HG02885 (cell line): ENCODE data around the gene CCDC167.

Experiments used
- ATAC-seq: cut with Tn5 transposase; IDR thresholded peaks from one replicate; pipeline ENCODE4 v1.9.1; 2021; ENCODE audit warnings: mild to moderate bottlenecking; ENCODE audit not compliant: unreplicated experiment, poor library complexity

CCDC167 gene

DNA sequence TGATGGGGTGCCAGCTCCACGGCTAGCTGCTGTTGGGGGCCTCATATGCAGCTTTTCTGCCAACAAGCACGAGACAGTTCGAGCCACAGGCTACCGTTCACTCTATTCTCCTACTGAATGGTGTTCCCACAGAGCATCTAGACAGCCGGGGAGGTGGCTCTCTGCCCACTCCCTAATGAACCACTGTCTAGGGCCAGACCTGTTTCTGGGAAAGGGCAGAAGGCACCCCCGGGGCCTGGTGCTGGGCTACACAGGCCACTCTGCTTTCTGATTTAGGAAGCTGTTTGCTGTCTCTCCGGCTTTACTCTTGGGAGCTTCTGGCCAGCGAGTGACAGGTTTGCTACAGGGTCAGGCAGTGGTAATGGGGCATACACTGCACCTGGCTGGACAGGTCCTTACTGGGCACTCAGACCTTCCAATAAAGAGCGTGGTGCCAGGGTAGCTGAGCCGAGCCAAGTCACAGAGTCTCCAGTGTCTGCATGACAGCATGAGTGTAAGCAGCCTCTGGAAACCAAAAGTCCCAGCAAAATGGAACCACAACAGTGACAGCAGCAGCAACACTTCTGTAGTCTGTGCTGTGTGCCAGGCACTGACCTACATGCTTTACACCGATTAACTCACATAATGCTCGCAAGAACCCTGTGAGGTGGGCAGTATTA, 8.4 kb downstream of the CCDC167 start:
- ATAC-seq: no peak

DNA sequence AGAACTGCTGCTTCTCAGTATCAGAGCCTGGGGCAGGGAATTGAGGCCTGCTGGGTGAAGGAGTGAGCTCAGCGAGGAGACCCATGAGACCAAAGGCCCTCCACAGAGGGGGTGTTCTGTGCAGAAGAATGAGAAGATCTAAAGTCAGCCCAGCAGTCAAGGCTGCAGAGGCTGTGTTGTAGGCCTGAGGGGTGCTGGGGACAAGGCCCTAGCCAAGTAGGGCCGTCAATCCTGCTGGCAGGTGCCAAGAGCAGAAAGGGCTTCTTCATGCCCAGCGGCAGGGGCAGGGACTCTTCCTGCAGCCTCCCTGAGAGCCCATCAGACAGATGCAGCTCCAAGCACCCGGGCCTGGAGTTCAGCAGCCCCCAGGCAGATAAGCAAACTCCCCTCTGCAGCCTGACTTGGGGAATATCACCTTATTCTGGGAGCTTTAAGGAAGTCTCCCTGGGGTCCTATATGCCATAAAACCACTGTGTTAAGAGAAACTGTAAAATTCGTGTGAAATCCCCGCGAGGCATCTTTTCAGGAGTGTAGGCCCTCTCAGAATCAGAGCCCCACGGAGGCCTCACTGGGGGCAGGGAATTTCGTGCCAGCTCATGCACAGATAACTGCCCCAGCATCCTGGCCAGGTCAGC, 9.0 kb downstream of the CCDC167 start:
- ATAC-seq: no peak

DNA sequence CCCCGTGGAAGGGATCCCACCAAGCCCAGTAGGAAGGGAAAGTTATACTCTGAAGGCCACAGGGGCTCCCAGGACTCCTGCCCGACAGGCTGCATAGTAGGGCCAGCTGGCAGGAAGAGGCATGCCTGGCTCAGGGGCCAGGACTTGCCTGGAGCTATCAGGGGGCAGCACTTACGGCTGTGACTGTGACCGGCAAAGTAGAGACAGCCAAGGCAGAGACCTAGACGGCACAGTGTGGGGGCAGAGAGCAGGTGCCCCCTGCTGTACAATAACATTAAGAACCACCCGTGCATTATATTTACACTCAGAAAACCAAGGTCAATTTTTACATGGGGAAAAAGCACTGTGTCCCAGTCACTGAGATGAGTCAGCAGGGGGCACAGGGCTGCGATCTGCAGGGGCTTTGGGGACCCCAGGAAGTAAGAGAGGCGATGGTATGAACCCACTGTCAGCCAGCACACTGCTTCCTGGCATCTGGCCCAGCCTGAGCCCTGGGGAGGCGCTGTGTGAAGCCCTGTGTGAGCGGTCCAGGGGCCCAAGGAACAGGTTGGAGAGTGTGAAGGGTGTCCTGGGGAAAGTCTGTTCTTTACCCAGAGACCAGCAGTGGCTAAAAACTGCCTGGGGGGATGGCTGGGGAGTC, 9.9 kb downstream of the CCDC167 start:
- ATAC-seq: no peak

DNA sequence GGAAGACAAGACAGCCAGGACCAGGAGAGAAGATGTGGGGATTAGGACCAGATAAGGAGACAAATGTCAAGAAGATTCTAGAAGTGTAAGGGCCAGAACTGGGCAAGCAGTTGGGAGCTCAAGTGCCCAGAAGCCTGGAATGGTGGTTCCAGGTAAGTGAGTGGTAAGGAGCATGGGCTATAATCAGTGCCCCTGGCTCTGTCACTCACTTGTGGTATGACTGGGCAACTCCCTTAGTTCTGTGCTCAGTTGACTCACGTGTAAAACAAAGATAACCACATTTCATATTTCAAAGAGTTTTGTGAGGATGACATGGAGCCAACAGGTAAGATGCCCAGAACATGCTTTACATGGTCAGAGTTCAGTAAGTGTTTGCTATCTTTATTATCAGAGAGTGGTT, 11.2 kb downstream of the CCDC167 start:
- ATAC-seq: no peak

DNA sequence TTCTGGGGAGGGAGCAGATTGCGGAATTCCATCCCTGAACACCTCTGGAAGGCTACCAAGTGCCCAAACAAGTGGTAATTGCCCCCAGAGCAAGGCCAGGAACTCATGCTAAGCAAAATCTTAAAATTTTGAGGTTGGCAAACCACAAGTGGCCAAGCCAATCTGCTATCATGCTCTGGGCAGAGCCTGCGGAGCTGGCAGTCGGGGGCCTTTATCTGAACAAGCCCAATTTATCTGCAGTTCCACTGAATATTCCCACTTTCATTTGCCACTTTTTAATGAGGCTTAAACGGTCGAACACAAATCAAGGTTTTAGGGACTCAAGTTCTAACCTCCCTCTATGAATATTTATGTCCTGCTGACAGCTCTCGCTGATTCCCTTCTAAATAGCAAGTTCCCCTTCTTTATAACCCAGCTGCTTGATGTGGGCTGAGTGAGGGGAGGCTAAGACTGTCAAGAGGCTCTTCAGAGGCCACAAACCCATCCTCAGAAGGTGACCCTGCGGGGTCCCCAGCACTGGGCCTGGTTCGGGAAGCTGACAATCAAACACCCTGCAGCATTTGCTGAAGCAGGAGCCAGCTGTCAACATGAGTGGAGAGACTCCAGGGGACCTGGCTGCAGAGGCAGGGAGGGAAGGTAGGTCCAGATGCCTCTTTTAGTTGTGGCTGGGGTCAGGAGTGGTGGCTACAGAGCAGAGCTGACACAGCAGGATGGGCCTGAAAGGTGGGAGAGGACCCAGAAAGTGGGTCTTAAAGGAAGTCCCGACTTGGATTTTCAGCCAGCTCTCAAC, 11.9 kb downstream of the CCDC167 start:
- ATAC-seq: no peak

DNA sequence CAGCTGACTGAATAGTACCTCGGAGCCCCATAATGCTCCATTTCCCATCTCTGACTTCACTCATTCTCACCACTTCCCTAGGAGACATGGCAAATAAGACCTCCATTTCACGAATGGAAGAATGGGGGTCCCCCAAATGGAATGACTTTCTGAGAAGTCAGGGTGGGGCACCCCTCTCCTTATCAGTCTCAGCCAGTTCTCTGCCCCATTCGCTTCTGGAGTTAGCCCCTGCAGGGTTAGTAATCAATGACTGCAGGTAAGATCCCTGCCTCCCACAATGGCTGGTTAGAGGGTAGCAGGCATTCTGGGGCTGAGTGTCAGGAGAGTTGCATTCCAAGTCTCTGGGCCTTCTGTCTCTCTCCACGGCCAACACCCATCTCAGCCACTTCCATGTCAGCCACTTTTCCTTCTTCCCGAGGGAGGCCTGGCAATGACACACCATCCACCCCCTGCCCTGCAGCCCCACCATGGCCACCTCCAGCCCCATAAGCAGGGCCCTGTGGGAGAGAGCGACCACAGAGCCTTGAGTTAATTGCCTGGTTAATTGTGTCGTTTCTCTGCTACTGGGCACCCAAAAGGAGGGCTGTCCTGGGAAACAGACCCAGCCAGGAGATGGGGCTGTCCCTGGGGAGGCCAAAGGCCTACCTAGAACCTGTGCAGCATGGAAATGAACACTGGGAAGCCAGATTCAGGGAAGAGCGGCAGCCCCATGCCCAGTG, 13.4 kb downstream of the CCDC167 start:
- ATAC-seq: no peak

DNA sequence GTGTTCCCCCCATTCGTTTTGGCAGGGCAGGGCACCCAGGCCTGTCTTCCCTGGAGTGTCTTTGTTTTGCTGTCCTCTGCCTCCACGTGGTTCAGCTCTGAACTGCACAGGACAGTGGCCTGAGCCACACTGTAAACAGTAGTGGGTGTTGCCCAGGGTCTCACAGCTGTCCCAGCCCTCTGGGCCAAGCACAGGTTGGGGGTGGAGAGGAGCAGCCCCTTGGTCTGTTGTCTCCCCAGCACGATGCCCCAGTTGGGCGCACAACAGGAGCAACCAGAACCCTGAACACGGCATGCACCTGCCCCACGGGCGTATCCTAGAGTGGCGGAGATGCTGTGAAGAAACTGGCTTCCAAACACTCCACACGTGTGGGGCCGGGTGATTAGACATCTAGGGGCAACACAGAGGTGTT, 14.4 kb downstream of the CCDC167 start:
- no peak for ATAC-seq

DNA sequence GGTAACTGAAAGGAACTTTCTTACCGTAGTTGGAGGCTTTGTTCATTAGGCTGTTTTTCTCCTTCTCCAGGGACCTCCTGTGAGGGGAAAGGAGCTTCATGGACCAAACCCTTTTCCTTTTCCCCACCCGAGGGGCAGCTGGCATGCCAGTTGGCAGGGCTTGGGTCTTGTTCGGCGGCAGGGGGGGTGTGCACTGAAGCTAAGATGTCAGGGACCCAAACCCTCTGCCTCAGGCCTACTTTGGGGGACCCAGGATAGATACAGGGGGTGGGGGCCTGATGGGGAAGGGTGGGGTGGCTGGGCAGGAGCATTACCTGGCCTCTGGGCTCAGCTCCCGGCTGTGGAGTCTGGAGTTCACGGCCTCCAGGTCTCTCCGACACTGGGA, 14.9 kb downstream of the CCDC167 start:
- no peak for ATAC-seq

DNA sequence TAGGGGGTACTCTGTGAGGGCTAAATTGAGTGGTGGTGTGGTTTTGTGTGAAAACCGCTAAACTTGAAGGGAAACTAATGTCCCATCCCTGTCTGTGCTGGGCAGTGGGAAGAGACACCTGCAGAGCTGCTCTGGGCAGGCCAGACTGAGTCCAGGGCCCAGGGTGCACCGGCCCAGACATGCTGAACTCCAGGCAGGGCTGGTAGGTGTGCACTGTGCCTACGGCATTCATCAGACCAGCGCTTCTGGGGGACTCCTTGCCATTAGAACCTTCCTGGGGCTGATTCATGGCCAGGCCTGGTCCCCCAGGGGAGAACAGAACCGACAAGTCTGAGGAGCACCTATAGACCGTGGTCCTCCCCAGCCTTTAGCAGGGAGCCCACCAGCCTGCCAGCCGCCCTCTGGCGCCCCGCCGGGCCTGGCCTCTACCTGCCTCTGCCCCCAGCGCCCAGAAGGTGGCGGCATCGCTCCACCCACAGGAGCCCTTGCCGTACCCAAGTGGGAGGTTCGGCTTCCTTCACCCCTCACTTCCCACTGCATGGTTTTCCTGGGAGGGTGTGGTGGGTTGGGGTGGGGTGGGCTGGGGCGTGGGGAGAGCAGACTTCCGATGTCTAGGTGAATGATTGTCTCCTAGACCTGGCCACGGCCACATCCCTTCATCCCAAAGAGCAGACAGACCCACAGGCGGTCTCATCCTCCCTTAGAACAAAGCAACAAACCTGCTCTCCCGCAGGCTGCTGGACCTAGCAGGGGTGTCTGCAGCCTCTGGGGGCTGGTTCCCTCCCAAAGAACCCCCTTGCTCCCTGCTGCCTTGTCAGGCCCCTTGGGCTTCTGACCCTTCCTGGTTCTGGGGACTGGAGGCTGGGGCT, 15.5 kb downstream of the CCDC167 start:
- no peak for ATAC-seq

DNA sequence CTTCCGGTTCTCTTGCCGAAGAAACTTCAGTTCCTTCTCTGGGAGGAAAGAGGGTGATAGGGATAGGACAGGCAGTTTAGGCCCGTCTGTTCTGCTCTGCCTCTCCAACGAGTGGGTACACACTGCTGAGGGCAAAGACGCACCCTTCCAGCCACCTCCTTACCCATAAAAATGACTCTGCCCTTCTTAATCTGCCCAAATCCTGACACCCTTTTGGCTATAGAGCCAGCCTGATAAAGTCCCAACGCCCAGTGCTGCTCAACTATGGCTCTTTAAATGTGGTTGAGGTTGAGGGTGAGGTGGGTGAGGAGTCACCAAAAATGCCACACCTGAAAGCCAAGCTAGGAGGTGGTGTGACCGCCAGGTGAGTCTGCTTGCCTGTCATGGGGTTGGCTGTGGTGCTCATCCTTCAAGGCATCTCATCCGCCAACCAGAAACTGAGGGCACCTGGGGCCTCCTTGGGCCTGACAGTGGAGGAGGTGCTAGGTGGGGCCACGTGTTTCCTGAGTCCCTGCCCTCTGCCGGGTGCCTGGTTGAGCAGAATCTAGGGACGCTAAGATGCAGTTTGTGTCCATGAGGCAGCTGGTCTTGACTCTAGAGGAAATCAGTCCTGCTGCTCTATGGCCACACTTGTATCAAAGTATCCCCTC, 16.3 kb downstream of the CCDC167 start:
- ATAC-seq: no peak

DNA sequence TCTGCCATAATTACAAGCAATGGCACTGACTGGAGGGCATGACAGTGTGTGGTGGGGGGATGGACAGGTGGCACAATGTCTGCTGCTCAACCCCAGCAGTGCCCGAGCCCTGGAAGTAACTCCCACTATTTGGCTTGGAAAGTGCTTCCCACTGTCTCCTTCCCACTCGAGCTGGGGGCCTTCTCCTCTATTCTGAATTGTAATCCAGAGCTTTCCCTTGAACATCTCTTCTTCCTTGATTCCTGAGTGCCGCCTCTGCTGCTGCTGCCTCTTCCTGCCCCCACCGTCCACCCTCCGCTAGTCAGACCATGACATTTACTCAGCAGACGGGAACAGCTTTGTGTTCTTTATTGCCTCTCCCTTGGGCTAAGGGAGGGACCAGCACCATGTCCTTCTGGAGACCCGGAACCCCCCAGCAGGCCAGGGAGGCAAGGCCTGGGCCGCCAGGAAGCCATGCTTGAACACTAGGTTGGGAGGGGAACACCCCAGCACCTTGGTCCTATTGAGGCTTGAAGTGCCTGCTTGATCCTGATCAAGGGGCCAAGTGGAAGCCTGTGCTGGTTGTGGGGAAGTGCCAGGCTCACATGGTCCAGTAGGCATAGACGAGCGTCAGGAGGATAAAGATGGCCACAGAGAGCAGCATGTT, 17.0 kb downstream of the CCDC167 start:
- no peak for ATAC-seq

DNA sequence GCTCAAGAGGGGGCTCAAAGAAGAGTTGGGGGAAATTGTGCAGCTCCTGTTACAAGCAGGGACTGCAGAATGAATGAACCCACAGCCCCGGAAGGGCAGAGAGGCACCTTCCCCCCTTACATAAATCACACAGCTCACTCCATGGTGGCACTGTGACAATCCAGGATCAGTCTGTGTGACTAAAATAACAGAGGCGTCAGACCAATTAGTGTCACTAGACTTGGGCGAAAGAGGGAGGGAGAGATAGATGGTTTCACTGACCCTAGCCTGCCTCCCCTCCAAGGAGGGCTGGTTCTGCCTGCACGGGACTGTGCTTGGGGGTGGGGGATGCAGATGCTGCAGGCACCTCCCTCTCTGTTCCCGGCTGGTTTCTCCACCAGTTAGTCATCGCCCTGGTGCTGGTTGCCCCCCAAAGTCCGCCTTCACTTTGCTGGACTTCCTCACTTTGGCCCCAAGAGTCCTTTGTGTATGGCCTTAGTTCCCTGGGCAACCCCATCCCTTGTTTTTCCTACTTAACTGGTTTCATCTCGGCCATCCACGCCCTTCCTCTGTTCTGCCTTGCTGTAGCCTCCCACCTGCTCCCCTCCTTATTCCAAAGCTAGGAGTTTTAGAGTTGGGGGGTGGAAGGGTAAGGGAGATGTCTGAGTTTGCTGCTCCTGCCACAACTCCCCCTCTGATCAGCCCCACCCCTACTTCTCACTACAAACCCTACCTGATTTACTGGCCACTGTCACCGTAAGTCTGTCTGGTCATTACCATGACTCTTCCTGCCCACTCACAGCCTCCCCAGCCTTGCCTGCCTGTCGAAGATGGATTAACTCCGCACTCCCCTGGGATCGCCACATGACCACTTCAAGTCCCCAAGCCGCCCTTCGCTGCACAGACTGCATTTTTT, 17.7 kb downstream of the CCDC167 start:
- no peak for ATAC-seq

DNA sequence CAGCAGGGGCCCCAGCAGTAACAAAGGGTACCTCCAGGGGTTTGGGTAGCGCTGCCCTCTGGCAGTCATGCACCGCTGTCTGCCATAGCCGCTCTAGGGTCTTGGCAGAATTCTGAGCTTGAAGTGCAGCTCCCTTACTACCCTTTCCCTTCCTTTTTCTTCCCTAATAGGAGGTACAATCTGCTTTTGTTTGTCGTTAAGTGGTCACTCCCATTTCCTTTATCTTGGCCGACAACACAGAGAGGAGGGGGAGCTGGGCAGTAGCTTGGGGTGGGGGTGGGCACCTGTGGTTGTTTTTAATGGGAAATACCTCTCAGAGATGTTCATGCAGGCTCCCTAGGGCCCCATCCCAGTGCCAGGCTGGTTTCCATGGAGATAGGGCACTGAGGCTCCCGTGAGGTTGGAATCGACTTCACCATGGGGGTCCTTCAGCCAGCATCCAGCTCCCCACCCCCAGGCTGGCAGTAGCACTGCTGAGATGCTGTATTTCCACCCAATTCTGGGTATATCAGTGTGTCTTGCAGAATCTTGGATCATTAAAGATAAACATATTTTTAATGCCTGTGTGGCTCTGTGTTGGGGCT, 18.6 kb downstream of the CCDC167 start:
- no peak for ATAC-seq

DNA sequence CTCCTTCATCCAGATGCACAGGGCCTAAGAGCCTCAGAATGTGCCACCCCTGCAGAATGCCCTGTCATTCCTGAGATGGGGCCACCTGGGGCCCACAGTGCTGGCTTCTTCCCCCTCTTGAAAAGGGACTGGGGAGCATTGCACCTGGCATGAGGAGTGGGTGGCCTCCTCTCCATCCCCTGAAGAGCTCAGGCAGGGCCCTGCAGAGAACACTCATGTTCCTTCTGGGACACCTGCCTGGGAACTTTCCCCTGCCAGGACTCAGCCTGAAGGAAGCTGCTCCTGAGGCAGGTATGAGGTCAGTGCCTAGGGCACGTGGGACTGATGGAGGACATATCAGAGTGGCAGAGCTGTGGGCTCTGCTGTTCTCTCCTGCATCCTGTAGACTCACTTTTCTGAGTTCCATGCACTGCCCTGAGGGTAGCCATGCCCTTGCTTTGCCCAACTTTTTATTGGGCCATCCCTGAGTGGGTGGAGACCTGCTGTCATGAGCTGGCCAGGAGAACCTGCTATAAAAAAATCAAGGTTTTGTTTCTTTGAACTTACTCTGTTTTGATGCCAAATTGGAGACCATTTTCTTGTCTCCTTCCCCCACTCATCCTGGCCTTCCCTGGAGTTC, 19.5 kb downstream of the CCDC167 start:
- no peak for ATAC-seq

DNA sequence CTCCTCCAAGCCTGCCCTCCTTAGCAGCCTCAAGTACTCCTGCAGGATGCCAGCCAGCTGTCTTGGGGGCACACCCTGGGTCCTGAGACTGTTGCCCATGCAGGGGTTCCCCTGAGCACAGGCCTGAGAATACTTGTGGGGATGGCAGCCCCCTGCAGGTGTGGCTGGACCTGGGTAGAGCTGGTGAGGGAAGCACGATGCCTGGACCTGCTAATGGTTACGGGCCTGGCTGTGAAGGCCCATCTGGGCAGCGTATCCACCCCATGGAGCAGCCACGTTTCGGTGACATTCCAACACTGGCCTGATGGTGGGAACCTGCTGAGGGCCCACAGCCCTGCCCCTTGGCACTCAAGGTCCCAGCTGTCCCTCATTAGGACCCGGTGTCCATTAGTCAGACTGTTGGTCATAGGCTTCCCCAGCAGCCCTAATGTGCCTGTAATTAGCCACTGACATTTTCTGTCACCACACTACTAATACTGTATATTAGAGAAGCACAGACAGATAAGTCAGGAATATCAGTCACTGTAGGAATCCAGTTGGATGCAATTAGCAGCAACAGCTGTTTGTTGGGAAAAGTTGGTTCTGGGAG, 20.3 kb downstream of the CCDC167 start:
- ATAC-seq: no peak

DNA sequence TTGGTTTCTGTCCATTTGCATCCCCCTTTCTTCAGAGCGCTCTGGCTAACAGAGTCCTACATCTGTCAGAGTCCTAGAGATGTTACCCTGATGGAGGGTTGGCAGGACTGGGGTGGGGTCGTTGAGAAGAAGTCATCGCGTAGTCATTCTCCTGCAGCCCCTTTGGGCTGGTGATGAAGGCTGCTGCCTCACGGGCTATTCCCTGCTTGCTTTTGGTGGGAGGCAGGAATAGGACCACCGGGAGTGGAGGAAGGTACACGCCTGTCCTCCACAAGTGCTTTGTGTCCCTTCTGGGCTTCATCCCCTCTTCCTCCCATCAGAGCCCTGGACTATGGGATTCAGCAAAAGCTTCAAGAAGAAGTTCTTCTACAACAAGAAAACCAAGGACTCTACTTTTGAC, 20.9 kb downstream of the CCDC167 start:
- no peak for ATAC-seq
